PC-3 (cell line): ENCODE results near the gene DUSP22. TPM values are rescaled to one million over a fixed set of nuclear protein-coding genes. Genes with fewer than 3 reads are reported as not detected.

Source experiments
- ATAC-seq: fragments of 200-7000 bp; cut with Tn5 transposase; 2 replicates; pipeline ENCODE4 v1.9.1; 2020; ENCODE audit warnings: mild to moderate bottlenecking, moderate library complexity
- BruUV-seq: library from RNA; stranded (reverse); fragments of 400-500 nt; replicated peaks from 2 replicates; lab custom pipeline; 2021; lab: Mats Ljungman, UMichigan
- CTCF ChIA-PET: fragments of 300-600 bp; sonication (Branson Sonifier 250); formaldehyde crosslinking; loops from one replicate; lab custom pipeline; 2022; ENCODE audit warnings: antibody characterized with exemption; lab: Charles Lee
- POLR2A ChIA-PET: fragments of 300-600 bp; sonication (Branson Sonifier 250); formaldehyde crosslinking; loops from one replicate; lab custom pipeline; 2022; ENCODE audit warnings: antibody characterized with exemption; ENCODE audit not compliant: unreplicated experiment; lab: Charles Lee
- DNase-seq: peaks from one replicate; pipeline ENCODE4 v3.0.0-alpha.2; 2015
- H2AFZ ChIP-seq: fragments of 300-600 bp; sonication (generic); 2 replicates; pipeline ENCODE4 v1.6.0; 2016; ENCODE audit warnings: antibody characterized with exemption, low read length
- H3F3A ChIP-seq: fragments of 300-600 bp; sonication (generic); one replicate; pipeline ENCODE4 v1.6.0; 2017; ENCODE audit warnings: antibody characterized with exemption, low read length, control low read depth, mild to moderate bottlenecking; ENCODE audit not compliant: unreplicated experiment
- H3K27ac ChIP-seq: fragments of 300-600 bp; sonication (generic); 2 replicates; pipeline ENCODE4 v1.5.1; 2016; ENCODE audit warnings: mild to moderate bottlenecking, low read length
- H3K27me3 ChIP-seq: fragments of 300-600 bp; sonication (generic); 2 replicates; pipeline ENCODE4 v1.6.1; 2016; ENCODE audit warnings: low read length, mixed read lengths
- H3K36me3 ChIP-seq: fragments of 300-600 bp; sonication (generic); 2 replicates; pipeline ENCODE4 v1.6.1; 2016; ENCODE audit warnings: low read depth, mixed run types, low read length, mixed read lengths
- H3K4me1 ChIP-seq: fragments of 300-600 bp; sonication (generic); 2 replicates; pipeline ENCODE4 v1.5.1; 2016; ENCODE audit warnings: low read length; ENCODE audit not compliant: insufficient read depth
- H3K4me2 ChIP-seq: fragments of 300-600 bp; sonication (generic); 2 replicates; pipeline ENCODE4 v1.6.0; 2016; ENCODE audit warnings: low read length
- H3K4me3 ChIP-seq: fragments of 300-600 bp; sonication (generic); 2 replicates; pipeline ENCODE4 v1.5.1; 2016; ENCODE audit warnings: mild to moderate bottlenecking, low read length, mixed read lengths
- H3K79me2 ChIP-seq: fragments of 300-600 bp; sonication (generic); 2 replicates; pipeline ENCODE4 v1.6.1; 2017; ENCODE audit warnings: low read length, mixed read lengths
- H3K9ac ChIP-seq: fragments of 300-600 bp; sonication (generic); 2 replicates; pipeline ENCODE4 v1.6.0; 2016; ENCODE audit warnings: mild to moderate bottlenecking, low read length
- H3K9me2 ChIP-seq: fragments of 300-600 bp; sonication (generic); replicated peaks from 2 replicates; pipeline ENCODE4 v1.6.1; 2016; ENCODE audit warnings: mixed run types, low read length, mixed read lengths
- H3K9me3 ChIP-seq: fragments of 300-600 bp; sonication (generic); 2 replicates; pipeline ENCODE4 v1.6.1; 2016; ENCODE audit warnings: low read length, mixed read lengths
- H4K20me1 ChIP-seq: fragments of 300-600 bp; sonication (generic); 2 replicates; pipeline ENCODE4 v1.6.1; 2016; ENCODE audit warnings: low read length, mixed read lengths
- EZH2 ChIP-seq: fragments of 300-600 bp; sonication (generic); IDR thresholded peaks from one replicate; pipeline ENCODE4 v1.6.1; 2017; ENCODE audit warnings: antibody characterized with exemption, mild to moderate bottlenecking, low read length; ENCODE audit not compliant: unreplicated experiment
- EZH2phosphoT487 ChIP-seq: fragments of 300-600 bp; sonication (generic); IDR thresholded peaks from 2 replicates; pipeline ENCODE4 v1.6.1; 2018; ENCODE audit warnings: mild to moderate bottlenecking, antibody characterized with exemption, low read length, borderline replicate concordance
- intact Hi-C: fragments of 100-400 bp; cut with micrococcal nuclease; formaldehyde crosslinking; loops from 2 replicates; pipeline ENCODE4 v1.9.0; 2023
- total RNA-seq: library from RNA; depleted of rRNA; stranded (reverse); fragments of >200 nt; gene quantifications from 2 replicates; pipeline ENCODE4 v1.2.3, GENCODE V29; 2014
- TF ChIP-seq, protein P1 (sequence below): fragments of 300-600 bp; sonication (generic); conservative IDR thresholded peaks from 2 replicates; pipeline ENCODE4 v1.5.1; 2017; ENCODE audit warnings: antibody characterized with exemption, low read depth, mild to moderate bottlenecking, low read length

Gene DUSP22
- total RNA-seq, 1 experiment from 2014 or later, result 37.8 TPM

DNA sequence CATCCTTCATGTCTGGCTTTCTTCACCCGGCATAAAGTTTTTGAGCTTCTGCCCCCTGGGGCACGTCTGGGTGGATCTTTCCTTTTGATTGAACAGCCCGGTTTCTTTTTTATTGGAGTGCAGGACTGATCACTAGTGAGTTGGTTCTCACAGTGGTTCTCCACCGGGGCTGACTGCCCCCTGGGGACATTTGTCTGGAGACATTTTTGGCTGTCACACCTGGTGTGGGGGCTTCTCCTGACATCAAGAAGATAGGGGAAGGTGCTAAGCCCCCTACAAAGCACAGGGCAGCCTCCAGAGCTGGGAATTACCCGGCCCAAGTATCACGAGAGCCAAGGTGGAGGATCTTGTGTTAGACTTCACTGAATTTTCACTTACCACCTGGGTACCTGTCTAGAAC lies 73.5 kb downstream of the DUSP22 start:
- Histone ChIP-seq H3K4me2 (no peak overlapping the region), H3K27me3 (peaks cover 29% of the 10 kb centered on the region; the same call in 1 of the 2 replicates), H4K20me1 (no peaks in the 10 kb centered on the region), H3K27ac (no peak overlapping the region), H3K9ac (no peak overlapping the region), H3K4me1 (no peaks in the 10 kb centered on the region), H3F3A (no peaks in the 10 kb centered on the region), H3K9me3 (no peaks in the 10 kb centered on the region), H3K36me3 (no peaks in the 10 kb centered on the region), H3K9me2 (no peaks in the 10 kb centered on the region), H2AFZ (no peak overlapping the region), H3K79me2 (no peaks in the 10 kb centered on the region), H3K4me3 (no peak overlapping the region)
- ChIA-PET CTCF (no interaction called here), POLR2A (no interaction called here)
- ATAC-seq (no peak), DNase-seq (no peak)
- intact Hi-C loops, result loop anchor here (2.0 kb wide), 1 partner anchor 177 kb away; no protein-coding TSS in a partner anchor
- TF ChIP-seq EZH2, result no peak
- TF ChIP-seq, protein P1, sequence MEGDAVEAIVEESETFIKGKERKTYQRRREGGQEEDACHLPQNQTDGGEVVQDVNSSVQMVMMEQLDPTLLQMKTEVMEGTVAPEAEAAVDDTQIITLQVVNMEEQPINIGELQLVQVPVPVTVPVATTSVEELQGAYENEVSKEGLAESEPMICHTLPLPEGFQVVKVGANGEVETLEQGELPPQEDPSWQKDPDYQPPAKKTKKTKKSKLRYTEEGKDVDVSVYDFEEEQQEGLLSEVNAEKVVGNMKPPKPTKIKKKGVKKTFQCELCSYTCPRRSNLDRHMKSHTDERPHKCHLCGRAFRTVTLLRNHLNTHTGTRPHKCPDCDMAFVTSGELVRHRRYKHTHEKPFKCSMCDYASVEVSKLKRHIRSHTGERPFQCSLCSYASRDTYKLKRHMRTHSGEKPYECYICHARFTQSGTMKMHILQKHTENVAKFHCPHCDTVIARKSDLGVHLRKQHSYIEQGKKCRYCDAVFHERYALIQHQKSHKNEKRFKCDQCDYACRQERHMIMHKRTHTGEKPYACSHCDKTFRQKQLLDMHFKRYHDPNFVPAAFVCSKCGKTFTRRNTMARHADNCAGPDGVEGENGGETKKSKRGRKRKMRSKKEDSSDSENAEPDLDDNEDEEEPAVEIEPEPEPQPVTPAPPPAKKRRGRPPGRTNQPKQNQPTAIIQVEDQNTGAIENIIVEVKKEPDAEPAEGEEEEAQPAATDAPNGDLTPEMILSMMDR, result no peak
- TF ChIP-seq EZH2phosphoT487, result no peak
- no TSS peak for BruUV-seq

DNA sequence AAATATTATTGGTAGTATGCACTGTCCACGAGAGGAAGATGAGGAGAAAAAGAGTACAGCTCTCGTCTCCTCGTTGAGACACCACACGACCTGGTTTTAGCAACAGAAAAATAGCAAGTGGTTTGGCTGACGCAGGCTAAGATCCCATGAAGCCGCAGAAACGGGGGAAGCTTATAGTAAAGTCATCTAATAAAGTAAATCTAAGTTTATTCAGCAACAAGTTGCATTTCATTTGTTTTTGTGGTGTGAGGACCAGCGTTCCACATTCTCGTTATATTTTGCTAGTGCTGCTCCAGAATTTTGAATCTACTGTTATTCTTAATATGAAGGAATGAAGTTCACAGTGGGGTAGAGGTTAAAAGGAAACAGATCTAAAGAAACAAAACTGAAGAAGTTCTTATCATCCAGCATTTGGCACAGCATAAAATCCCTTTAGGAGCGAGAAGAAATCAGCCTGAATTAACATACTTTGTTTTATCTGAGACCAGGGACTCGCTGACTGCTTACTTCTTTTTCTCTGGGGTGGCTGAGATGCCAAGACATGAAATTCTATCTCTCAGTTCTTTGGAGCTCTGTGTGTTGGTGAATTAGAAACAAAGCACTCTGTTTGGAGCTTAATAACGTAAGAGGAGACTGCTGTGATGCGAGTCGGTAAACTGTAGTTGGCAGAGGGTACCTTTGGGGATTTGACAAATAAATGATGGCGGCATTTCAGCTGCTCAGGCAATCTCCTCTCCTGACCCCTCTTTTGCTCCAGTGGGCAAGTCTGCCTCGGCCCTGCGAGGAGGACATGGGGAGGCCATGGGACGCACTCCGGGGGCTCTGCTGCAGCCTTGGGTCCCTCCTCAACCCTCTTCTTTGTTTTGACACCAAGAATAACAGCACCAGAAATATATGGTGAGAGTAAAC lies 74.4 kb downstream of the DUSP22 start:
- no peak for DNase-seq
- CTCF ChIA-PET, result no interaction called here

More for the DNA sequence above, 74.4 kb downstream of the DUSP22 start:
- no peaks in the 10 kb centered on the region for H4K20me1 ChIP-seq
- no peak for ATAC-seq
- POLR2A ChIA-PET, result no interaction called here
- peaks cover 30% of the 10 kb centered on the region; the same call in 1 of the 2 replicates for H3K27me3 ChIP-seq
- H3K27ac ChIP-seq, result no peak overlapping the region
- TF ChIP-seq, protein P1, result no peak
- TF ChIP-seq EZH2 (no peak), EZH2phosphoT487 (no peak)
- H3K4me3 ChIP-seq, result no peak overlapping the region
- no peaks in the 10 kb centered on the region for H3K9me3 ChIP-seq
- H2AFZ ChIP-seq, result no peak overlapping the region
- no peak overlapping the region for H3K4me2 ChIP-seq
- intact Hi-C loops, result loop anchor here (2.0 kb wide), 1 partner anchor 178 kb away; no protein-coding TSS in a partner anchor
- H3K79me2 ChIP-seq, result no peaks in the 10 kb centered on the region
- no peaks in the 10 kb centered on the region for H3K9me2 ChIP-seq
- no peaks in the 10 kb centered on the region for H3K36me3 ChIP-seq
- H3K4me1 ChIP-seq, result no peaks in the 10 kb centered on the region
- no TSS peak for BruUV-seq
- H3K9ac ChIP-seq, result no peak overlapping the region
- H3F3A ChIP-seq, result no peaks in the 10 kb centered on the region
